ENCODE results near the gene REV3L.
"Not testable (repeated sequence)": the region's sequence is repeated elsewhere in the genome, so short reads cannot be mapped to it uniquely, and the experiment has no call there.

DNA sequence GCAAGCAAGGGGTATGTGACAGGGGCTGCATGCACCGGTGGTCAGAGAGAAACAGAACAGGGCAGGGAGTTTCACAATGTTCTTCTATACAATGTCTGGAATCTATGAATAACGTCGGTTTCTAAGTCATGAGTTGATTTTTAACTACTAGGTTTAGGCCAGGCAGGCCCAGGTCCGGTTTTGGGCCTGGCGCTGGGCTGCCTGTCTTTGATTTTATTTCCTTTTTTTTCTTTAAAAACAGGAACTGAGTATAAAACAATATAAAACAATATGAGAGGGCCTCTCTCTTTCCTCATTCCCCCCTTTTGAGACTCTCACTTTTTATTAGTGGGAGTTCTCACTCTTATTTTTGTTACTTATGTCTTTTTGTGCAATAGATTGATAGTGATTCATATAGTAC lies 198.7 kb downstream of the REV3L start:
- TF ChIP-seq KDM1A (IDR thresholded peaks at IDR 0.05; ENCODE audit: low read depth); CHD4 (IDR thresholded peaks at IDR 0.05; ENCODE audit: borderline replicate concordance); RAD21 (conservative IDR thresholded peaks at IDR 0.05 in 1 of 2, IDR thresholded peaks at IDR 0.05 in 1 of 2); POLR2A (IDR thresholded peaks at IDR 0.05; ENCODE audit: low read length): not testable (repeated sequence)
- TF ChIP-seq, protein P1, sequence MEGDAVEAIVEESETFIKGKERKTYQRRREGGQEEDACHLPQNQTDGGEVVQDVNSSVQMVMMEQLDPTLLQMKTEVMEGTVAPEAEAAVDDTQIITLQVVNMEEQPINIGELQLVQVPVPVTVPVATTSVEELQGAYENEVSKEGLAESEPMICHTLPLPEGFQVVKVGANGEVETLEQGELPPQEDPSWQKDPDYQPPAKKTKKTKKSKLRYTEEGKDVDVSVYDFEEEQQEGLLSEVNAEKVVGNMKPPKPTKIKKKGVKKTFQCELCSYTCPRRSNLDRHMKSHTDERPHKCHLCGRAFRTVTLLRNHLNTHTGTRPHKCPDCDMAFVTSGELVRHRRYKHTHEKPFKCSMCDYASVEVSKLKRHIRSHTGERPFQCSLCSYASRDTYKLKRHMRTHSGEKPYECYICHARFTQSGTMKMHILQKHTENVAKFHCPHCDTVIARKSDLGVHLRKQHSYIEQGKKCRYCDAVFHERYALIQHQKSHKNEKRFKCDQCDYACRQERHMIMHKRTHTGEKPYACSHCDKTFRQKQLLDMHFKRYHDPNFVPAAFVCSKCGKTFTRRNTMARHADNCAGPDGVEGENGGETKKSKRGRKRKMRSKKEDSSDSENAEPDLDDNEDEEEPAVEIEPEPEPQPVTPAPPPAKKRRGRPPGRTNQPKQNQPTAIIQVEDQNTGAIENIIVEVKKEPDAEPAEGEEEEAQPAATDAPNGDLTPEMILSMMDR (IDR thresholded peaks at IDR 0.05), result not testable (repeated sequence)

Data from A549 (cell line).